ENCODE measurements around the gene PLCL1.

Gene PLCL1

GRCh38 chr2:197813093-197813787, 8.8 kb downstream of the PLCL1 start:
- no peak overlapping the region for H3K27ac ChIP-seq (ENCODE audit: low read length)
- H3K4me3 ChIP-seq (ENCODE audit: low read length), result no peak overlapping the region
- no peak overlapping the region for H3K4me2 ChIP-seq (ENCODE audit: low read depth, low read length)
- no peaks in the 10 kb centered on the region for H3K4me1 ChIP-seq (ENCODE audit: low read length)
- no peaks in the 10 kb centered on the region for H3K79me2 ChIP-seq (ENCODE audit: low read length)
- H3F3A ChIP-seq (ENCODE audit: insufficient read depth, low read length), result no peaks in the 10 kb centered on the region
- peak; percentile 55 for TF ChIP-seq CTCF (IDR thresholded peaks at IDR 0.05; ENCODE audit: low read length)
- no peak for TF ChIP-seq EZH2phosphoT487 (IDR thresholded peaks at IDR 0.05; ENCODE audit: low read length)
- H3K9me3 ChIP-seq (replicated peaks; ENCODE audit: insufficient read depth, low read length), result no peaks in the 10 kb centered on the region
- no peaks in the 10 kb centered on the region for H3K27me3 ChIP-seq (replicated peaks; ENCODE audit: insufficient read depth, low read length)
- no peak for DNase-seq
- no peaks in the 10 kb centered on the region for H4K20me1 ChIP-seq (ENCODE audit: insufficient read depth, low read length)
- H3K9ac ChIP-seq (ENCODE audit: low read length), result no peak overlapping the region
- H3K9me2 ChIP-seq (replicated peaks; ENCODE audit: insufficient read depth, low read length), result no peaks in the 10 kb centered on the region
- no peaks in the 10 kb centered on the region for H3K36me3 ChIP-seq (replicated peaks; ENCODE audit: insufficient read depth, low read length)
- no peak overlapping the region for H2AFZ ChIP-seq (ENCODE audit: low read length)

DNA sequence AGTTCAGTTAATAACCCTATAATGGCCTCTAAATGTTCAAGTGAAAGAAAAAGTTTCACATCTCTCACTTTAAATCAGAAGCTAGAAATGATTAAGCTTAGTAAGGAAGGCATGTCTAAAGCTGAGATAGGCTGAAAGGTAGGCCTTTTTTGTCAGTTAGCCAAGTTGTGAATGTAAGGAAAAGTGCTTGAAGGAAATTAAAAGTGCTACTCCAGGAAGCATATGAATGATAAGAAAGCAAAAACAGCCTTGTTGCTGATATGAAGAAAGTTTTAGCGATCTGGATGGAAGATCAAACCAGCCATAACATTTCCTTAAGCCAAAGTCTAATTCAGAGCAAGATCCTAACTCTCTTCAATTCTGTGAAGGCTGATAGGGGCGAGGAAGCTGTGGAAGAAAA, 10.1 kb downstream of the PLCL1 start:
- Histone ChIP-seq H4K20me1 (ENCODE audit: insufficient read depth, low read length) (no peaks in the 10 kb centered on the region), H2AFZ (ENCODE audit: low read length) (no peak overlapping the region), H3K9ac (ENCODE audit: low read length) (no peak overlapping the region), H3F3A (ENCODE audit: insufficient read depth, low read length) (no peaks in the 10 kb centered on the region), H3K9me3 (replicated peaks; ENCODE audit: insufficient read depth, low read length) (no peaks in the 10 kb centered on the region), H3K9me2 (replicated peaks; ENCODE audit: insufficient read depth, low read length) (no peaks in the 10 kb centered on the region), H3K79me2 (ENCODE audit: low read length) (no peaks in the 10 kb centered on the region), H3K4me3 (ENCODE audit: low read length) (no peak overlapping the region), H3K36me3 (replicated peaks; ENCODE audit: insufficient read depth, low read length) (no peaks in the 10 kb centered on the region), H3K27ac (ENCODE audit: low read length) (no peak overlapping the region), H3K27me3 (replicated peaks; ENCODE audit: insufficient read depth, low read length) (no peaks in the 10 kb centered on the region), H3K4me2 (ENCODE audit: low read depth, low read length) (no peak overlapping the region), H3K4me1 (ENCODE audit: low read length) (no peaks in the 10 kb centered on the region)
- no peak for TF ChIP-seq EZH2 (optimal IDR thresholded peaks at IDR 0.05; ENCODE audit: low read depth, low read length)
- TF ChIP-seq CTCF (IDR thresholded peaks at IDR 0.05; ENCODE audit: low read length), result no peak
- no peak for TF ChIP-seq EZH2phosphoT487 (IDR thresholded peaks at IDR 0.05; ENCODE audit: low read length)
- no peak for DNase-seq

DNA sequence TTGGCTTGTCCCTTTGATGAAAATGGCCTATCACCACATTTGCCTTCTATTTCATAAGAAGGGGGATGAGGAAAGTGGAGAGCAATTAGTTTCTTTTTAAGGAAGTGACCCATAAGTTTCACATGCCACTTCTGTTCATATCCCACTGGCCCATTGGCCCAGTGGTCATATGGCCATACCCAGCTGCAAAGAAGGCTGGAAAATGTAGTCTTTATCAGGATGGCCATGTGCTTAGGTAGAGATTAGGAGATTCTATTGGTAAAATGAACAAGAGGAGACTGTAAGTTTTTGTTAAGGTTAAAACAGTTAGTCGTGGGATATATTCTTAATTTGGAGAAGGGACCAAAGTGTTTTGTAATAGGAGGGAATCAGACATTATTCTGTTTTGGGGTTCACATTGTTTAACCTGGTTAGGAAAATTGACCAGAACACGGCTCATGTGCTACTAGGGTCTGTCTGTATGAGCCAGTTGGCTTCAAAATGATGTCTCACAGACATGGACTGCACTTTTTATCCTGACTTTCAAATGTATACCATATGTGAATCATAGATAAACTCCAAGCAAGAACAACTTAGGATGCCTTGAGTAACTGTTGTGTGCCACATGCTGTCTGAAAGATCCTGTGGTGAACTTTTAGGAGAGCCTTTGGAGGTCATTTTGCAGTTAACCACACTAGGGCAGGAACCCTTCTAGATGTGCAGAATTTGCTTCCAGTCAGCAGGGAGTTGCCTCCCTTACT, 17.3 kb downstream of the PLCL1 start:
- no peaks in the 10 kb centered on the region for H3K4me1 ChIP-seq (ENCODE audit: low read length)
- no peak overlapping the region for H3K4me3 ChIP-seq (ENCODE audit: low read length)

More for the DNA sequence above, 17.3 kb downstream of the PLCL1 start:
- H3F3A ChIP-seq (ENCODE audit: insufficient read depth, low read length), result no peaks in the 10 kb centered on the region
- no peaks in the 10 kb centered on the region for H3K27me3 ChIP-seq (replicated peaks; ENCODE audit: insufficient read depth, low read length)
- no peak overlapping the region for H3K27ac ChIP-seq (ENCODE audit: low read length)
- H4K20me1 ChIP-seq (ENCODE audit: insufficient read depth, low read length), result no peaks in the 10 kb centered on the region
- H3K9me3 ChIP-seq (replicated peaks; ENCODE audit: insufficient read depth, low read length), result no peaks in the 10 kb centered on the region
- no peaks in the 10 kb centered on the region for H3K9me2 ChIP-seq (replicated peaks; ENCODE audit: insufficient read depth, low read length)
- no peaks in the 10 kb centered on the region for H3K36me3 ChIP-seq (replicated peaks; ENCODE audit: insufficient read depth, low read length)
- TF ChIP-seq CTCF (IDR thresholded peaks at IDR 0.05; ENCODE audit: low read length) (no peak), EZH2phosphoT487 (IDR thresholded peaks at IDR 0.05; ENCODE audit: low read length) (no peak), EZH2 (optimal IDR thresholded peaks at IDR 0.05; ENCODE audit: low read depth, low read length) (no peak)
- no peak overlapping the region for H3K9ac ChIP-seq (ENCODE audit: low read length)
- no peak for DNase-seq
- no peak overlapping the region for H2AFZ ChIP-seq (ENCODE audit: low read length)
- H3K4me2 ChIP-seq (ENCODE audit: low read depth, low read length), result no peak overlapping the region
- H3K79me2 ChIP-seq (ENCODE audit: low read length), result no peaks in the 10 kb centered on the region
